Lower leg skin (tissue), 3 donors: ENCODE results near the gene EMILIN2.

Experiments used
- POLR2A ChIP-seq, 2 donors: fragments of 450-650 bp; IDR thresholded peaks; one replicate each; pipeline ENCODE4 v1.6.1; 2016 to 2017; ENCODE audit warnings: antibody characterized with exemption in 2 of 2, mild to moderate bottlenecking in 1 of 2, moderate library complexity in 1 of 2
- TF ChIP-seq, protein P1 (sequence below), 3 donors: fragments of 450-650 bp; IDR thresholded peaks; one replicate each; pipeline ENCODE4 v1.5.1; 2016; ENCODE audit warnings: antibody characterized with exemption in 3 of 3, mild to moderate bottlenecking in 3 of 3, moderate library complexity in 2 of 3

DNA sequence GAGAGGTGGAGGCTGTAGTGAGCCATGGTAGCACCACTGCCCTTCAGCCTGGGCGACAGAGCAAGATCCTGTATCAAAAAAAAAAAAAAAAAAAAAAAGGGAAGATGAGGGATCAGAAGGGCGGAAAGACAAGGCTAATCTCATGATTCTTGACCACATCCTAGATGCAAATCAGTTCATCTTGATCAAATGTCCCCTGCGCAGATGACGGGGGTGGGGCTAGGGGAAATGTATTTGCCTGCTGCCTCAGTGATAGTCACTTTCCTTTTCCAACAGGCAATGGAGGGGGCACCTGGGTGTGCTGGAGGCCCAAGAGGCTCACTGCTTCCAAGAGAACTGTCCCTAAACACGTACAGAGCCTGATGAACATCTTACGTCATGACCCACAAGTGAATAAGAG lies 3.7 kb upstream of the EMILIN2 start:
- TF ChIP-seq, protein P1, sequence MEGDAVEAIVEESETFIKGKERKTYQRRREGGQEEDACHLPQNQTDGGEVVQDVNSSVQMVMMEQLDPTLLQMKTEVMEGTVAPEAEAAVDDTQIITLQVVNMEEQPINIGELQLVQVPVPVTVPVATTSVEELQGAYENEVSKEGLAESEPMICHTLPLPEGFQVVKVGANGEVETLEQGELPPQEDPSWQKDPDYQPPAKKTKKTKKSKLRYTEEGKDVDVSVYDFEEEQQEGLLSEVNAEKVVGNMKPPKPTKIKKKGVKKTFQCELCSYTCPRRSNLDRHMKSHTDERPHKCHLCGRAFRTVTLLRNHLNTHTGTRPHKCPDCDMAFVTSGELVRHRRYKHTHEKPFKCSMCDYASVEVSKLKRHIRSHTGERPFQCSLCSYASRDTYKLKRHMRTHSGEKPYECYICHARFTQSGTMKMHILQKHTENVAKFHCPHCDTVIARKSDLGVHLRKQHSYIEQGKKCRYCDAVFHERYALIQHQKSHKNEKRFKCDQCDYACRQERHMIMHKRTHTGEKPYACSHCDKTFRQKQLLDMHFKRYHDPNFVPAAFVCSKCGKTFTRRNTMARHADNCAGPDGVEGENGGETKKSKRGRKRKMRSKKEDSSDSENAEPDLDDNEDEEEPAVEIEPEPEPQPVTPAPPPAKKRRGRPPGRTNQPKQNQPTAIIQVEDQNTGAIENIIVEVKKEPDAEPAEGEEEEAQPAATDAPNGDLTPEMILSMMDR (IDR thresholded peaks at IDR 0.05), result no peak
- TF ChIP-seq POLR2A (IDR thresholded peaks at IDR 0.05), result no peak
